ENCODE measurements around the gene DSCAM. TPM values are rescaled to one million over a fixed set of nuclear protein-coding genes. Genes with fewer than 3 reads are reported as not detected.

Gene DSCAM
- total RNA-seq, 1 donor from 2014 or later, result not detected

GRCh38 chr21:40634141-40634540 lies 212.8 kb downstream of the DSCAM start:
- Histone ChIP-seq H3K27me3 (no peaks in the 10 kb centered on the region), H3K4me3 (no peak overlapping the region), H3K4me1 (no peaks in the 10 kb centered on the region), H3K9me3 (no peaks in the 10 kb centered on the region), H3K36me3 (no peaks in the 10 kb centered on the region), H3K27ac (no peak overlapping the region)
- no peak for DNase-seq (ENCODE audit: extremely low spot score in 2 of 2)
- TF ChIP-seq CTCF (IDR thresholded peaks at IDR 0.05), result no peak
- TF ChIP-seq POLR2A (IDR thresholded peaks at IDR 0.05), result no peak
- TF ChIP-seq POLR2AphosphoS5 (IDR thresholded peaks at IDR 0.05; ENCODE audit: insufficient read depth in 1 of 2, low read depth in 1 of 2), result no peak
- intact Hi-C loops (cut with DNase I), result no loop called here

GRCh38 chr21:40633048-40633447 lies 213.9 kb downstream of the DSCAM start:
- H3K4me3 ChIP-seq, result no peak overlapping the region
- no peaks in the 10 kb centered on the region for H3K9me3 ChIP-seq
- intact Hi-C loops (cut with DNase I), result no loop called here
- no peak overlapping the region for H3K27ac ChIP-seq
- no peak for DNase-seq (ENCODE audit: extremely low spot score in 2 of 2)
- TF ChIP-seq POLR2A (IDR thresholded peaks at IDR 0.05) (no peak), POLR2AphosphoS5 (IDR thresholded peaks at IDR 0.05; ENCODE audit: insufficient read depth in 1 of 2, low read depth in 1 of 2) (no peak), CTCF (IDR thresholded peaks at IDR 0.05) (no peak)
- no peaks in the 10 kb centered on the region for H3K36me3 ChIP-seq
- H3K27me3 ChIP-seq, result no peaks in the 10 kb centered on the region
- H3K4me1 ChIP-seq, result no peaks in the 10 kb centered on the region

- Histone ChIP-seq H3K27ac (no peak overlapping the region), H3K36me3 (no peaks in the 10 kb centered on the region), H3K9me3 (no peaks in the 10 kb centered on the region), H3K27me3 (no peaks in the 10 kb centered on the region), H3K4me1 (no peaks in the 10 kb centered on the region), H3K4me3 (no peak overlapping the region)
- DNase-seq (ENCODE audit: extremely low spot score in 2 of 2), result no peak
- intact Hi-C loops (cut with DNase I), result no loop called here
- TF ChIP-seq POLR2A (IDR thresholded peaks at IDR 0.05) (no peak), POLR2AphosphoS5 (IDR thresholded peaks at IDR 0.05; ENCODE audit: insufficient read depth in 1 of 2, low read depth in 1 of 2) (no peak), CTCF (IDR thresholded peaks at IDR 0.05) (no peak)
Observed at GRCh38 chr21:40631211-40631610, 215.7 kb downstream of the DSCAM start.

DNA sequence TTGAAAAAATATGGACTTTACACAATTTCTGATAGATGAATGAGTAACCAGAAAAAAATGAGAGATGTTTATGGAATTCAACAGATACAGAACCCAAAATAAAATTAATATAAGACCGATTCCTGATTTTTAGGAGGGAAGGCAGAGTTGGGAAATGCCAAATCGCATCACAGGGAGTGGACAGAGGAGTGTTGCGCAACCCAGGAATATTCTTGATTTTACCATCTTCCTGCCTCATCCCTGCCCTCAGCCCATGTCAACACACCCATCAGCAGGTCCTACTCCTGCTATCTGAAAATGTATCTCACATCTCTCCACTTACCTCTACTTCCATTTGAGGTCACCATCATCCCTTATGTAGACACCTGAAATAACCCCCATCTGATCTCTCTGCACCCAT lies 221.0 kb downstream of the DSCAM start:
- DNase-seq (ENCODE audit: extremely low spot score in 2 of 2), result no peak
- Histone ChIP-seq H3K4me1 (no peaks in the 10 kb centered on the region), H3K9me3 (no peaks in the 10 kb centered on the region), H3K27me3 (no peaks in the 10 kb centered on the region), H3K36me3 (no peaks in the 10 kb centered on the region), H3K27ac (no peak overlapping the region), H3K4me3 (no peak overlapping the region)
- intact Hi-C loops (cut with DNase I), result no loop called here
- TF ChIP-seq CTCF (IDR thresholded peaks at IDR 0.05) (no peak), POLR2A (IDR thresholded peaks at IDR 0.05) (no peak), POLR2AphosphoS5 (IDR thresholded peaks at IDR 0.05; ENCODE audit: insufficient read depth in 1 of 2, low read depth in 1 of 2) (no peak)

DNA sequence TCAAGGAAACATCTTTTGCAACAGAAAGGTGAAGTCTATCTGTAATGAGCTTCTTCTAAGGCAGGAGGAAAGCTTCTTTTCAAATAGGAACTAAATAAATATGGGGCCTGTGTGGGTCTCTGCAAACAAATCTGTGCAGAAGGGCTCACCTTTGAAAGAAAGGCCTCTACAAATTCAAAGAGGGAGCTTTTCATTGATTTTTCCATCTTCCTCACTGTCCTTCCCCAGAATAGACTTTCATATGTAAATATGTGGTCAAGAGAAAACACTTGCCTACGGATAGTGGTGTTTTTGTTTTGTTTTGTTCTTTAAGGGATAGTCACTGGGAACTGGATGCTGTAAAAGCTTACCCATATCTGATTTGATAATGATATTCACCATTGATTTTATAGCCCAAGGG lies 223.4 kb downstream of the DSCAM start:
- H3K27ac ChIP-seq, result no peak overlapping the region
- no peaks in the 10 kb centered on the region for H3K4me1 ChIP-seq
- H3K27me3 ChIP-seq, result no peaks in the 10 kb centered on the region
- intact Hi-C loops (cut with DNase I), result no loop called here
- no peak for DNase-seq (ENCODE audit: extremely low spot score in 2 of 2)
- H3K36me3 ChIP-seq, result no peaks in the 10 kb centered on the region
- H3K4me3 ChIP-seq, result no peak overlapping the region
- H3K9me3 ChIP-seq, result no peaks in the 10 kb centered on the region
- no peak for TF ChIP-seq POLR2AphosphoS5 (IDR thresholded peaks at IDR 0.05; ENCODE audit: insufficient read depth in 1 of 2, low read depth in 1 of 2)
- TF ChIP-seq POLR2A (IDR thresholded peaks at IDR 0.05), result no peak
- no peak for TF ChIP-seq CTCF (IDR thresholded peaks at IDR 0.05)

Measured in vagina (tissue), 2 donors.